Stimulated activated CD4-positive, alpha-beta T cell treated with anti-CD3 and anti-CD28 coated beads, Interleukin-15, amount 100 ng/mL, for 1 hour (primary cell): Measurements from ENCODE around the gene EIPR1.

Experiments
- DNase-seq, 2 donors: peaks; one replicate each; pipeline ENCODE4 v3.0.0-alpha.2; 2020; ENCODE audit warnings: low read depth in 1 of 2, low spot score in 1 of 2

The EIPR1 gene

DNA sequence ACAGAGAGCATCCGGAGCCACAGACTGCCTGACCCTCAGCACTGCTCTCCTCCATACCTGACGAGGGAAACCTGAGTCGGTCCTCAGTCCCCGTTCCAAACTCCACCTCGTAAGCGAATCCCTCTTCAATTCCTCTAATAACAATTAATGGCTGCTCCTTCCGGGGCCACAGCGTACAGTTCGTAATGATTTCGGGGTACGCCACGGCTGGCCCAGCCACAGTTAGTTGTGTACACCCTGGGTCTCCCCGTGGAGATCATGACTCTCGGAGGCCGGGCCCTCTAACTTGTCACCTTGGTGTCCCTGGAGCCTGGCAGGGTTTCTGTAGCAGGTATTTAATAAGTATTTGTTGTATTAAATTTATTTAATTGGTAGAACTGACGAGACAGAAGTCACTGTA is 121.5 kb downstream of the EIPR1 start:
- no peak for DNase-seq

DNA sequence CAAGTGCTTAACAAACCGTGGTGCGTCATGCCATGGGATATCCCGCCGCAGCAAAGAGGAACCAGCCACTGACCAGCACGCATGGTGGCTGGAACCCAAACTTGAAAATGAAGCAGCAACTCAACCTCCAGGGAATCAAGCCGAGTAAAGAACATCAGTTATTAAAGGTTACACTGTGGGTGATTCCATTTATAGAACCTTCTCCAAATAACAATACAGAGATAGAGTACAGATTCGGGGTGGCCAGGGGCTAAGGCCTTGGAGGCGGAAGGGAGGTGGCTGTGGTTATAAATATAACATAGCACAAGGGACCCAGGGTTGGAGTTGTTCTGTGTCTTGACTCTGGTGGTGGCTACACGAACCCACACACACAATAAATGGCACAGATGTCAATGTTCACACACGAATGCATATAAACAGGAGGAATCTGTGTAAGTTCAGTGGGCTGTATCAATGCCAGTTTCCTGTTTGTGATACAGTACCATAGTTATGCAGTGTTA is 123.1 kb downstream of the EIPR1 start:
- DNase-seq: no peak

DNA sequence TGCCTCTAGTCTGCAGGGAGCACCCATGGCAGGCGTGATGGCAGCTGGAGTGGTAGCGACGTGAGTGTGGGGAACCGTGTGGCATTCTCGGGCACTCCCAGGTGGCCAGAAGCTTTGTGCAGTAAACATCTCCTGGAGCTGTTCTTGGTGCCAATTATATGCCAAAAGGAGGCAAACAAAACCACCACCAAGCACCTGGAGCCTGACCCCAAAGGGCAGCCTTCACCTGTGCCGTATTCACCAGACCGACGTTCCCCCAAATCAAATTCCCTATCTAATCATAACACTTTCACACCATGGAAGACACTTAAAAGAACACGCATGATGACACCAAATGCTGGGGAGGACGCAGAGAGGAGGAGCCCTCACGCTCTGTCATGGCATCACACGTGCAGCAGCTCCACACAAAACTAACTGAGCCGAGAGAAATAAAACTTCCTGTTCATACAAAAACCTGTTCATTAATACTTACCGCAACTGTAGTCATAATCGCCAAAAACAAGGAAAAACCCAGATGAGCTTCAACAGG is 123.6 kb downstream of the EIPR1 start:
- DNase-seq: no peak

DNA sequence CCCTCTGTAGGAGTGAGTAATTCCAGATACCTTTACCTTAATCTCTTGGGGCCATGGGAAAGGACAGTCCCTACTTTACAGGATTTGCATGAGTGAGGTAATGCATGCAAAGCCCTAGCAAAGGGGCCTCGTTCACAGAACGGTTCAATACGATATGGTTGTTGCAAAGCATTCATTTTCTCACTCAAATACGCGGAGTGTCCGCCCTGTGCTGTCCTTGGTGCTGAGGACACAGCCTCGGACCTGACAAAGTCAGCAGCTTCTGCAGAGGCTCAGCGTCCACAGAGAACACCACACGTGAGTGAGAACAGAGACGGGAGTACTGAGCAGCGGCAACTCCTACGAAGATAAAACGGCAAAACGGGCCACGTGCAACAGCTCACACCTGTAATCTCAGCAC is 125.7 kb downstream of the EIPR1 start:
- DNase-seq: no peak

DNA sequence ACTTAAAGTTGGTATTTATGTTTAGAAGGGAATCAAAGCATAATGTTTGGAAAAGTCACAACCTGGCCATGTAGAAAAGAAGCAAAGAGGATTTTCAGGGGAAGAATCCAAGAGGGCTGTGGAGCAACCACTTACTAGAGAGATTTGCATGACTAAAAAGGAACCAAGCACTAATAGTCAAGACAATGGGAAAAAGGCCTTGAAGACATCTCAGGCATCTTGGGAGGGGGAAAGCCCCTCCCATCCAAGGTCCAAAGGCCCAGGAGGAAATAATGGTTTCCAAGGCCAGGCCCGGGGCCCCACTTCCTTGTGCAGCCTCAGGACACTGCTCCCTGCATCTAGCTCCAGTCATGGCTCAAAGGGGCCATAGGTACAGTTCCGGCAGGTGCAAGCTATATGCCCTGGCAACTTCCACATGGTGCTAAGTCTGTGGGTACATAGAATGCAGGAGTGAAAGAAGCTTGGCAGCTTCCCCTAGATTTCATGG is 128.1 kb downstream of the EIPR1 start:
- DNase-seq: no peak

DNA sequence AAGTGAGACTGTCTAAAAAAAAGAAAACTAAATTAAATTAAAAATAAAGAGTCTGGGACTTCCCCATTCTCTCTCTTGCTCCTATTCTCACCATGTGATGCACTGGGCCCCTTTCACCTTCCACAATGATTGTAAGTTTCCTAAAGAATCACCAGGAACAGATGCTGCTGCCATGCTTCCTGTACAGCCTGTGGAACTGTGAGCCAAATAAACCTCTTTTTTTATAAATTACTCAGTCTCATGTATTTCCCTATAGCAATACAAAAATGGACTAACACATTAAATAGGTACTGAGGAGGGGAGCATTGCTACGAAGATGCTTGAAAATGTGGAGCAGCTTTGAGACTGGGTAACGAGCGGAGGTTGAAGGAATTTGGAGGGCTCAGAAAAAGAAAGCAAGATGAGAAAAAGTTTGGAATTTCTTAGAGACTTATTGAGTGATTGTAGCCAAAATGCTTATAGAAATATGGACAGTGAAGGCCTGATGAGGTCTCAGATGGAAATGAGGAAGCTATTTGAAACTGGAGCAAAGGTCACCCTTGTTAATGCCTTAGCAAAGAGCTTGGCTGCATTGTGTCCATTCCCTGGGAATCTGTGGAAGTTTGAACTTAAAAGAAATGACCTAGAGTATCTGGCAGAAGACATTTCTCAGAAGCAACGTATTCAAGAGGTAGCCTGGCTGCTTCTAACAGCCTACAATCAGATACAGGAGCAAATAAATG is 128.7 kb downstream of the EIPR1 start:
- DNase-seq: no peak

DNA sequence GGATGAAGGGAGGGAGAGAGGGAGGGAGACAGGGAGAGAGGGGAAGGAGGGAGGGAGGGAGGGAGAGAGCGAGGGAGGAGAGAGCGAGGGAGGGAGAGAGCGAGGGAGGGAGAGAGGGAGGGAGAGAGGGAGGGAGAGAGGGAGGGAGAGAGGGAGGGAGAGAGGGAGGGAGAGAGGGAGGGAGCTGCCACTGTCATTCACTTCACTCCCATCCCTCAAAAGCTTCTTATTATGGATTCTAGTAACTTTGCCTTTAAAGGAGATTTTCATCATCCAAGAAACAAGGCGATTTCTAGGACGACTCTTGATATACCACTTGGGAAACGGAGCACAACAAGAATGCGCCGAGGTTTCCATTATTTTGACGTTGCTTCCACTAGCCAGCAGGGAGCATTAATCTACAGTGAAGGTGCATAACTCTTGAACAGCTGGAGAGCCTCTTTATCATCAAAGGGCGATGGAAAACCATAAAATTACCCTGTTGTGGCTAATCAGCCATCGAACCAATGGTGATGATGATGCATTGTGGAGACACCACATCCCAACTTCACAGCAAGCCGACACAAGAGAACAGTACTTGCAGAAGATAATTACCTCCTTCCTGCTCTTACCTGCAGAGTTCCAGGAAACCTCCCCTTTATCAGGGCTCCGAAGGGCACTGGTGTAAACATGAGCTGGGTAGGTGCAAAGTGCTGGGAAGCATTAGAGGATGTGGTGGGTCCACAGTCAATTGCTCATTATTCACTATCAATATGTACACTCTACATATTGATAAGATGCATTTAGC is 130.5 kb downstream of the EIPR1 start:
- no peak for DNase-seq

DNA sequence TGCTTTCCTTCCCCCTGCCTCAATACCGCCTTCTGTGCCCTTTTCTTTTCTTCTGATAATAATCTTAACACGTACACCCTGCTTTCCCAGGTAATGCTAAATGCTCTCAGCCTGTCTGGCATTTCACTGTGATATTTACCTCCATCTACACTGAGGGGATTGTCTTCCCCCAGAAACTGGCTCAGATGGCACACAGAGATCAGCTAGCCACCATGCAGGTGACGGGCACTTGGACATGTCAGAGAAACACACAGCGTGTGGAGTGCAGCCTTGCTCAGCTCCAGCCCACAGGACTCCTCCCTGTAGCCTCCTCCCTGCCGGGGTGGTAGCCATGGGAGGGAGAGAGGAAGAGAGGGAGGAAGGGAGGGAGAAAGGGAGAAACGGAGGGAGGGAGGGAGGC is 131.2 kb downstream of the EIPR1 start:
- DNase-seq: no peak

DNA sequence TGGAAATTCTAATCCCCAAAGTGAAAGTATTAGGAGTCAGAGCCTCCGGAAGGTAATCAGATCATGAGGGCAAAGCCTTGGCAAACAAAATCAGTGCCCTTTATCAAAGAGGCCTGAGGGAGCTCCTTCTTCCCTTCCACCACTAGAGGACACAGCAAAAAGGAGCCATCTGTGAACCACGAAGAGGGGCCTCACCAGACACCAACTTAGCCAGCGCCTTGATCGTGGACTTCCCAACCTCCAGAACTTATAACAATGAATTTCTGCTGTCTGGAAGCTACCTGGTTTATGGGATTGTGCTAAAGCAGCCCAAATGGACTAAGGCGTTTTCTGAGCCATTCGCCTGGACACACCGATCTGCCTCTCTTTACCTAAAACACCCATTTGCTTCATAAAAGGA is 133.1 kb downstream of the EIPR1 start:
- DNase-seq: no peak

DNA sequence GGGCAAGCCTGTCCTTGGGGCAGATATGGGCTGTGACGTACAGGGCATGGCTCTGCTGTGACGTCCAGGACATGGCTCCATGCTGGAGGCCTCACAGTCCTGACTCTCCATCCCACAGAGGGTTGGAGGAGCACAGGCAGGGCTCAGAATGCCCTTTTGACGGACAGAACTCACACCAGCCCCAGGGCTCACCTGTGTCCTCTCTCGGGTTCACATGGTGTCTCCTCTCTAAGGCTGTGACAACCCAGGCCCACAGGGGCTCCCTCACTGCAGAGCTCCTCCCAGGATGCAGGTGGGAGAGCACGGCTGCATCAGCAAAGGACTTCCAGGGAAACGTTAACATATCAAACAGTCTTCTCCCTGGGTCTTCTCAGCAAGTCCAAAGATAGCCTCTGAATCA is 133.8 kb downstream of the EIPR1 start:
- no peak for DNase-seq

DNA sequence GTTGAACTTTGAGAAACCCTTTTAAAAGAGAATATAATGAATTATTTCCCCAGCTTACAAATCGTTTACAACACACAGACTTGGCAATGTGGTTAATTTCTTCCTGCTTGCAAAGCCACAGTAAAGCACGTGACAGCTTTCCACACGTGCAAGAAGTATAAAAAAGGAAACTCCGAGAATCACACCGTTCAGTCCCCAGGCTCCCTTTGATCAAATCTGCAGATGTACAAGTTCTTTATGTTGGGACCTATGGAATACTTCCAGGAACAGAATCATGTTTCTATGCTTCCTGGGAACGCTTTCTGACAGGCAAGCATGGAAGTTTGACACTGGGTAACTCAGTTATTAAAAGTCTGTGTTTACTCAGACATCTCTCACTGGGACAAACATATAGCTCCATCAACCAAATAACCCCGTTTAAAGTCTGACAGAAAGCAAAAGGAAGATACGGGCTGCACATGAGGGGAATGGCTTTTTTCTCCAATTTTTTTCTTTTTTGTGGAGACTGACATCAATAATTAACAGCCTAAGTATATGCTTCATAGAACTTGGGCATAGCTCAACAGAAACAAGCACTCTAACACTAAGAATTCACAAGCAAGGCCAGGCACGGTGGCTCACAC is 134.8 kb downstream of the EIPR1 start:
- no peak for DNase-seq

DNA sequence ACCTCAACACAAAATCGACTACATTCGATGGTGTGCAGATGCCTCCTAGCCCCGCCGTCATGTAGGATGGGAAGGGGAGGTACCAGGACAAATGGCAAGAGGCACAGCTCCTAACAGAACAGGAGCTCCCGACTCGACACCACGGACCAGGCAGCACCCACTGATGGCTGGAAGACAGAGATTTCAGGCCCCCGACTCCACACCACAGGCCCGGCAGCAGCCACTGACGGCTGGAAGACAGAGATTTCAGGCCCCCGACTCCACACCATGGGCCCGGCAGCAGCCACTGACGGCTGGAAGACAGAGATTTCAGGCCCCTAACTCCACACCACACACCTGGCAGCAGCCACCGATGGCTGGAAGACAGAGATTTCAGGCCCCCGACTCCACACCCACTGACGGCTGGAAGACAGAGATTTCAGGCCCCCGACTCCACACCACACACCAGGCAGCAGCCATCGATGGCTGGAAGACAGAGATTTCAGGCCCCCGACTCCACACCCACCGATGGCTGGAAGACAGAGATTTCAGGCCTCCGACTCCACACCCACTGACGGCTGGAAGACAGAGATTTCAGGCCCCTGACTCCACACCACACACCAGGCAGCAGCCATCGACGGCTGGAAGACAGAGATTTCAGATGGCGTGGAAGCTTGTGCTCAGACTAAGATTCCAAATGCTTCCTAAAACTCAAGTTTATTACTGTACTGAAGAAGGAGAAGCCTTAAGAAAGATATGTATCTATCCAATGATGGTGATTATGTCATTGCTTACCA is 135.5 kb downstream of the EIPR1 start:
- no peak for DNase-seq

DNA sequence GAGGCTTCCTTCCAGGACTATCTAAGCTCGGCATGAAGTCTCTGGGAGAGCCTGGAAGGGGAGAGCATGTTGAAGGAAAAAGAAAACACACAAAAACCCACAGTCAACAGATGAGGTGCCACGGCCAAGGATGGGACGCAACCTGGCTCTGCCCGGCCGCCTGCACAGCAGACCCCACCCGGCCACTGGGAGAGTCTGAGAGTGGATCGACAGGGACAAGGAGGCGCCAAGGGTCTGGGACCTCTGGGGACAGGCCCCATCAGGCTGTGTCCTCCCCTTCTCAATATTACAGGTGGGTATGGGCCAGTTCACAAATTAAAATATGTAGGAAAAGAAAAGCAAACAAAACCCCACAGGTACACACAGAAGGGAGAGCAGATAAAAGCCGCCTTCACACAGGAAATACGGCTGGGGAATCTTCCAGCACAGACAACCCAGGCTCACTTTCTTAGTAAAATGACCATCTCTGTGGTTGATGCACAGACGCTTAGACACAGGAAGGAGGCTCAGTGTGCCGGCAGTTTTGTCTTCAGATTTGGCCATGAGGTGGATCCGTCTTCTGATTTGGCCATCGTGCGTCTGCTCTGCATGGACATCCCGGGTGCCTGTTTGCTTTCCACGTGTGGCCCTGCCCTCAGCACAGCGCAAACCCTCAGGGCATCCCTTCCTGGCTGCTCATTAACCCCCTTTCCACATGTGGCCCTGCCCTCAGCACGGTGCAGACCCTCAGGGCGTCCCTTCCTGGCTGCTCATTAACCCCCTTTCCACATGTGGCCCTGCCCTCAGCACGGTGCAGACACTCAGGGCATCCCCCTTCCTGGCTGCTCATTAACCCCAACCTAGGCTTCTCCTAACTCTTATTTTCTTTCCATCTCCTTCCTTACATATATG is 138.4 kb downstream of the EIPR1 start:
- no peak for DNase-seq

DNA sequence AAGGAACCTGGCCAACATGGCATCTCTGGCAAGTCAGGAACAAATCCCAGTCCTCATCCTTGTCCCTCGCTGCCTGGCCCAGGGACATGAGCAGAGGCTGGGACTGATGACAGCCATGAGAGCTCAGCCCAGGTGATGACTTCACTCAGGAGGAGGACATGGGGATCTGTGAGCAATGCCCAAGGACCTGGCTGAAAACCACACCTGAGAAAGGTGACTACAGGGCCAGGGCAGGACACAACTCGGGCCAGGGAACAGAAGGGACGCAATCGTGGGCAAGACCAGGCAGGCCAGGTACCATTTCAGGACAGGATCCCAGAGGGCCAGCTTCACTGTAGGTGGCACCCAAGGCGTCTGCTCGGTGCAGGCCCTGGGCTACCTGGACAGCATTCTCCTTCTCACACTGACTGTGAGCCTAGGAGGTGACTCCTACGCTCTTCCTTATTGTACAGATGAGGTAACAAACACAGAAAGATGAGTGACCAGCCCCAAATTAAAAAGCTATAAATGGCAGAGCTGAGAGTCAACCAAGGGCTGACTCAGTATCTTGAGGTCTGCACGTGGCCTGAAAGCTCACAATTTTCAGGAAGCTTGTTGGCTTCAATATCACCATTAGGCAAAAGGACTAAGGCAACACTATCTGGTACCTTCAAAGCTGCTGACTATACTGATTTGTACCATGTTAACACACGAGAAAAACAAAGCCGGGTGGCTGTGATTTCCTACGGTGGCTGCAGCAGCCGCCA is 141.1 kb downstream of the EIPR1 start:
- DNase-seq: no peak

DNA sequence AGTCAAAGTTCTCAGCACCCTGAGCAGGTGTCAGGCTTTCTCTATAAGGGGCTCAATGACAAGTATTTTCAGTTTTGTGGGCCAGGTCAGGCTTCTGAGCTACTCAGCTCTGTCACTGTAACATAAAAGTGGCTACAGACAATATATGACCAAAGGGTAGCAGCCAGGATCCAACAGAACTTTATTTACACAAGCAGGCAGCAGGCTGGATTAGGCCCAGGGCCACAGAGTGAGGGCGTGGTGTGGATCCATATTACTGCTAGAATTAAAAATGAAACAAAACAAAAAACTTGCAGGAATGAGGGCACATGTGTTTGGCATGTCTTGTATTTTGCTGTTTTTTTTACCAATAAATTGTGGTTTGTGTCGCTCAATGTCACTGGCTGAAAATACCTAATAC is 143.7 kb downstream of the EIPR1 start:
- no peak for DNase-seq

DNA sequence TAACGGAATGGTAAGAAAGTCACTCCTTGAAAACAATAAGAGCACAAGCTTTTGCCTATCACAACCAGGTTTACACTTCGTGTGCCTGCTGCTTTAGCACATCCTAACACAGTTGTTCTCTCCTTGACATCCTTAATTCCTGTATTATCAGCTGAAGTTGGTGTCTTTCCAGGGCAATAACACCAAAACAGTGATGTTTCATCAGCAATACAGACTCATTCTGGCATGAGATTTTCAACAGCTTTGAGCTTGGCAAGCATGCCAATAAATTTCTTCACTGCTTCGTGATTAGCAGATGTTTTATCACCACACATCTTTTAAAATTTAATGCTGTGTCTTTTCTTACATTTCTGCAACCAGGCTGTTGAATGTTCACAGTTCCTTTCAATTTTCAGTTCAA is 148.4 kb downstream of the EIPR1 start:
- DNase-seq: no peak

DNA sequence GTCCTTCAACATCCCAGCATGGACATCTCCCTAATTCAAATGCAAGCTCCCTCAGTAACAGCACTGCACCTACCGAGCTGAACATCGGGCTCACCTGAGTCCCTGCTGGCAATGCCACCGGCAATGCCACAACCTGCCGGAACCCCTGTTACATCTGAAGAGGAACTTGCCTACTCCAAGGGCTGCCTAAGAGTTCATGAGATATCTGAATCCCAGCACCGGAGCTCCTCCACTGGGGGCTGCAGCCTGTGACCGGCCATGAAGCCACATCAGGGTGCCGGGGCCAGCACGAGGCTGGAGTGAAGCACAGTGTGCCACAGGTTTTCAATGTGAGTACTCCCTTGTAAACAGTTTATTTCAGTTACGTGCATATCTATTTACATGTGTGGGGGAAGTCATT is 152.9 kb downstream of the EIPR1 start:
- DNase-seq: no peak

DNA sequence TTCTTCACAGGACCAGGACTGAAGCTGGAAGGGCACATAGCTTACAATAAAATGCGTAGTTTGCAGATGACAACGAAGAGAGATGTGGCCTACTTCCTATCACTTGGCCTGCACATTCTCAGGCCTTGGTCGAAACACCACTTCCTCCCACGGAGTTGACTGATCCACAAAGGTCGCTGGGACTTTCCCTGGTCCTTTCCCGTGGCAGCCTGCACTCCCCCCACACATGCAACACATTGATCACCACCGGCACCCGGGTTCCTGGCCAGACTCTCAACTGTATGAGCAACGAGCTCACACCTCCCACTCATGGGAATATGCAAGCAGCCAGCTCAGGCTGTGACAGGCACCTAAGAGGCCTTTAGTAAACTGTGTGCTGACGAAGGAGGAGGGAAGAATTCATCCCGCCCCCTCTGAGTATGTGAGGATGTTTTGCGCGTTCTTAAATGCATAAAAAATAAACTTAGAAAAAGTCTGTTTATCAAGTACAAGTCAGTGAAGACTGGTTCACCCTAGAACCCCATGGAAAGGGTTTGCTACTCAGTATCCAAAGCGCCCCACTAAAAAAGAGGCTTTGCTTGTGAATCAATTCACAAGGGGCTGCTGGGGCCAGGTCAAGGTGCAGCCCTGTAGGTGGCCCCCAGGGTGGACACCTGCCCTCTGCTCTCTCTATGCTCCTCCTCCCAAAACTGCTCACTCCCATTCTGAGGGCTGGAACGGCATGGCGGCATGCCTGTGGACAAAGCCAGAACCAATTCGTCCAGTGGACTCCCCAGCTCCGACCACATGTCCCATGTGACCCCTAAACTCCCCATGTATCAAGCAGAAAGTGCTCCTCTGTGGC is 154.3 kb downstream of the EIPR1 start:
- peak; percentile 29 to 65 for DNase-seq
